Peyer's patch (tissue), 4 donors: ENCODE measurements around the gene SPATA31E1.

Experiments
- POLR2A ChIP-seq, 2 donors: fragments of 450-650 bp; IDR thresholded peaks; one replicate each; pipeline ENCODE4 v1.5.1; 2017; ENCODE audit warnings: antibody characterized with exemption in 2 of 2, mild to moderate bottlenecking in 2 of 2, moderate library complexity in 2 of 2
- TF ChIP-seq, protein P1 (sequence below), 6 experiments: fragments of 450-650 bp in 4 of 6; fragments of 200-600 bp in 2 of 6; sonication (generic) in 1 of 6; IDR thresholded peaks; one replicate each; pipeline ENCODE4 v1.5.1; 2017 to 2019; ENCODE audit warnings: antibody characterized with exemption in 6 of 6, mild to moderate bottlenecking in 3 of 6, moderate library complexity in 1 of 6

DNA sequence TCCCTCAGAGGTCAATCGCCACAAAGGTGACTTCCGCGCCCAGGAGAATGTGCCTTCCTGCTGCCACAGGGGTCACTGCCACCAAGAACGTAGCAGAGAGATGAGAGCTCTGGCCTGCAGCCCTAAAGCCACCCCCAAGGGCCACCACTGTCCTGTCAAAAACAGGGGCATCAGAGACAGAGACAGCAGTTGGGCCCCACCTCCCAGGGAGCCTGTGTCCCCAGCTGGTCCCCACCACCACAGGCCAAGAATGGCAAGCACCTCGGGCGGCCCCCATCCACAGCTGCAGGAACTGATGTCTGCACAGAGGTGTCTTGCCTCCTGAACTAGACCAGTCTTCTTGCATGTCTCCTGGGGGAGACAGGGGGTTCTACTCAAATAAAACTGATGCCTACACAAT is 5.8 kb downstream of the SPATA31E1 start:
- TF ChIP-seq POLR2A (IDR thresholded peaks at IDR 0.05) = no peak
- TF ChIP-seq, protein P1, sequence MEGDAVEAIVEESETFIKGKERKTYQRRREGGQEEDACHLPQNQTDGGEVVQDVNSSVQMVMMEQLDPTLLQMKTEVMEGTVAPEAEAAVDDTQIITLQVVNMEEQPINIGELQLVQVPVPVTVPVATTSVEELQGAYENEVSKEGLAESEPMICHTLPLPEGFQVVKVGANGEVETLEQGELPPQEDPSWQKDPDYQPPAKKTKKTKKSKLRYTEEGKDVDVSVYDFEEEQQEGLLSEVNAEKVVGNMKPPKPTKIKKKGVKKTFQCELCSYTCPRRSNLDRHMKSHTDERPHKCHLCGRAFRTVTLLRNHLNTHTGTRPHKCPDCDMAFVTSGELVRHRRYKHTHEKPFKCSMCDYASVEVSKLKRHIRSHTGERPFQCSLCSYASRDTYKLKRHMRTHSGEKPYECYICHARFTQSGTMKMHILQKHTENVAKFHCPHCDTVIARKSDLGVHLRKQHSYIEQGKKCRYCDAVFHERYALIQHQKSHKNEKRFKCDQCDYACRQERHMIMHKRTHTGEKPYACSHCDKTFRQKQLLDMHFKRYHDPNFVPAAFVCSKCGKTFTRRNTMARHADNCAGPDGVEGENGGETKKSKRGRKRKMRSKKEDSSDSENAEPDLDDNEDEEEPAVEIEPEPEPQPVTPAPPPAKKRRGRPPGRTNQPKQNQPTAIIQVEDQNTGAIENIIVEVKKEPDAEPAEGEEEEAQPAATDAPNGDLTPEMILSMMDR (IDR thresholded peaks at IDR 0.05) = no peak
